Measurements from ENCODE around the gene PLAAT5. TPM values are rescaled to one million over a fixed set of nuclear protein-coding genes. Genes with fewer than 3 reads are reported as not detected.

Gene PLAAT5
- total and polyA plus RNA-seq, 2 of the 13 experiments (the other 11 are each of a cell fraction or from before 2014, with no cell fraction given) = not detected

DNA sequence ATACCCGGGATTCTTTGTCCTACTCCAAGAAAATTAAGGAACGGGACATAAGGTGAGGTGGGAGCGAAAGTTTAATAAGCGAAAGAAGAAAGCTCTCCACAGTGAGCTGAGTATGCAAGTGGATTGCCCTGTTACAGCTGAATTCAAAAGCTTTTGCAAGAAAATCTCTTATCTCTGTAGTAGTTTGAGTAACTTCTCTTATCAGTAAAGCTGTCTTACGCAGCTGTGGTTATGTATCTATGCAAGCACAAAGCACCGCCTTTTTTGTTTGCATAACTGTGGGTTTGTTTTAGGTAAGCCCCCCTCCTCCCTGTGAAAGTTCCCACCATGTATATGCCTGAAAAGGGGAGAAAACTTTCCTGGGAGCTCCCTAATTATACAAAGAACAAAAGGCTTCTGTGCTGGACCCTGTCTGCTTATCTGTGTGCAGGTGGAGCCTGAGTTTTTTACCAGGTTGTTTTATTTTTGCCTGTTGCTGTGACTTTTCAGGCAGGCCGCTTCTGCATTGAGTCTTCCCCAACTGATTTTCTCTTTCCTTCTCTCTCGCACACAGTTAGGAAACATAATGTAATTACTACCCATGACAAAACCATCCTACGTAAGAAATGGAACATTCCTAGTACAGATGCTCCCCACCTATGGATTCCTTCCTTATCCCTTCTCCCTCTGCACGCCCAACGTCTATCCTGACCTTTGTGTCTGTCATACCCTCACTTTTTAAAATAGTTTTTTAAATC, 837 bp upstream of the PLAAT5 start (continued):
- TF ChIP-seq CREB1 (IDR thresholded peaks at IDR 0.05) (no peak), CREB1 (CRISPR knock-in tag; IDR thresholded peaks at IDR 0.05) (peak; percentile 49; the same call in 1 of the 2 replicates), GATA4 (IDR thresholded peaks at IDR 0.05; ENCODE audit: borderline replicate concordance, low read depth) (peak; percentile 94), XBP1 (CRISPR knock-in tag; IDR thresholded peaks at IDR 0.05) (no peak), AHDC1 (CRISPR knock-in tag; IDR thresholded peaks at IDR 0.05; ENCODE audit: borderline replicate concordance) (peak; percentile 32; the same call in 1 of the 2 replicates), NCOA5 (CRISPR knock-in tag; IDR thresholded peaks at IDR 0.05) (no peak), BCL6 (CRISPR knock-in tag; IDR thresholded peaks at IDR 0.05) (peak; percentile 95), GATAD1 (CRISPR knock-in tag; IDR thresholded peaks at IDR 0.05) (no peak), MAX (IDR thresholded peaks at IDR 0.05) (no peak), KAT2B (IDR thresholded peaks at IDR 0.05; ENCODE audit: borderline replicate concordance, low read depth, low read length) (no peak), ZFY (CRISPR knock-in tag; IDR thresholded peaks at IDR 0.05) (no peak), ZNF503 (CRISPR knock-in tag; IDR thresholded peaks at IDR 0.05) (peak; percentile 56; the same call in 1 of the 2 replicates)
- TF ChIP-seq, protein P1, sequence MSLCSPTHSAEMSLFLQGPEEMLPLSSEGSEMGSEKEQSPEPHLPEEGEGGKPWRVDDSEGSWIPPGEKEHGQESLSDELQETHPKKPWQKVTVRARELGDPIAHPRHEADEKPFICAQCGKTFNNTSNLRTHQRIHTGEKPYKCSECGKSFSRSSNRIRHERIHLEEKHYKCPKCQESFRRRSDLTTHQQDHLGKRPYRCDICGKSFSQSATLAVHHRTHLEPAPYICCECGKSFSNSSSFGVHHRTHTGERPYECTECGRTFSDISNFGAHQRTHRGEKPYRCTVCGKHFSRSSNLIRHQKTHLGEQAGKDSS (CRISPR knock-in tag; IDR thresholded peaks at IDR 0.05; ENCODE audit: borderline replicate concordance, low read depth) = no peak
- TF ChIP-seq, protein P2, sequence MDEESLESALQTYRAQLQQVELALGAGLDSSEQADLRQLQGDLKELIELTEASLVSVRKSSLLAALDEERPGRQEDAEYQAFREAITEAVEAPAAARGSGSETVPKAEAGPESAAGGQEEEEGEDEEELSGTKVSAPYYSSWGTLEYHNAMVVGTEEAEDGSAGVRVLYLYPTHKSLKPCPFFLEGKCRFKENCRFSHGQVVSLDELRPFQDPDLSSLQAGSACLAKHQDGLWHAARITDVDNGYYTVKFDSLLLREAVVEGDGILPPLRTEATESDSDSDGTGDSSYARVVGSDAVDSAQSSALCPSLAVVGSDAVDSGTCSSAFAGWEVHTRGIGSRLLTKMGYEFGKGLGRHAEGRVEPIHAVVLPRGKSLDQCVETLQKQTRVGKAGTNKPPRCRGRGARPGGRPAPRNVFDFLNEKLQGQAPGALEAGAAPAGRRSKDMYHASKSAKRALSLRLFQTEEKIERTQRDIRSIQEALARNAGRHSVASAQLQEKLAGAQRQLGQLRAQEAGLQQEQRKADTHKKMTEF (CRISPR knock-in tag; IDR thresholded peaks at IDR 0.05) = peak; percentile 38; the same call in 1 of the 2 replicates
- TF ChIP-seq, protein P3, sequence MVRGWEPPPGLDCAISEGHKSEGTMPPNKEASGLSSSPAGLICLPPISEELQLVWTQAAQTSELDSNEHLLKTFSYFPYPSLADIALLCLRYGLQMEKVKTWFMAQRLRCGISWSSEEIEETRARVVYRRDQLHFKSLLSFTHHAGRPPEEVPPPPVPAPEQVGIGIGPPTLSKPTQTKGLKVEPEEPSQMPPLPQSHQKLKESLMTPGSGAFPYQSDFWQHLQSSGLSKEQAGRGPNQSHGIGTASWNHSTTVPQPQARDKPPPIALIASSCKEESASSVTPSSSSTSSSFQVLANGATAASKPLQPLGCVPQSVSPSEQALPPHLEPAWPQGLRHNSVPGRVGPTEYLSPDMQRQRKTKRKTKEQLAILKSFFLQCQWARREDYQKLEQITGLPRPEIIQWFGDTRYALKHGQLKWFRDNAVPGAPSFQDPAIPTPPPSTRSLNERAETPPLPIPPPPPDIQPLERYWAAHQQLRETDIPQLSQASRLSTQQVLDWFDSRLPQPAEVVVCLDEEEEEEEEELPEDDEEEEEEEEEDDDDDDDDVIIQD (CRISPR knock-in tag; IDR thresholded peaks at IDR 0.05; ENCODE audit: low read depth) = no peak
- TF ChIP-seq, protein P4, sequence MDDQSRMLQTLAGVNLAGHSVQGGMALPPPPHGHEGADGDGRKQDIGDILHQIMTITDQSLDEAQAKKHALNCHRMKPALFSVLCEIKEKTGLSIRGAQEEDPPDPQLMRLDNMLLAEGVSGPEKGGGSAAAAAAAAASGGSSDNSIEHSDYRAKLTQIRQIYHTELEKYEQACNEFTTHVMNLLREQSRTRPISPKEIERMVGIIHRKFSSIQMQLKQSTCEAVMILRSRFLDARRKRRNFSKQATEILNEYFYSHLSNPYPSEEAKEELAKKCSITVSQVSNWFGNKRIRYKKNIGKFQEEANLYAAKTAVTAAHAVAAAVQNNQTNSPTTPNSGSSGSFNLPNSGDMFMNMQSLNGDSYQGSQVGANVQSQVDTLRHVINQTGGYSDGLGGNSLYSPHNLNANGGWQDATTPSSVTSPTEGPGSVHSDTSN (CRISPR knock-in tag; IDR thresholded peaks at IDR 0.05; ENCODE audit: borderline replicate concordance) = no peak

Data from HepG2 (cell line).